ENCODE results near the gene ELAVL4. TPM values are rescaled to one million over a fixed set of nuclear protein-coding genes. Genes with fewer than 3 reads are reported as not detected.

Gene ELAVL4
- total RNA-seq, 4 donors from 2014 or later: 0.13 to 0.49 (median 0.42) TPM; not detected in 1

DNA sequence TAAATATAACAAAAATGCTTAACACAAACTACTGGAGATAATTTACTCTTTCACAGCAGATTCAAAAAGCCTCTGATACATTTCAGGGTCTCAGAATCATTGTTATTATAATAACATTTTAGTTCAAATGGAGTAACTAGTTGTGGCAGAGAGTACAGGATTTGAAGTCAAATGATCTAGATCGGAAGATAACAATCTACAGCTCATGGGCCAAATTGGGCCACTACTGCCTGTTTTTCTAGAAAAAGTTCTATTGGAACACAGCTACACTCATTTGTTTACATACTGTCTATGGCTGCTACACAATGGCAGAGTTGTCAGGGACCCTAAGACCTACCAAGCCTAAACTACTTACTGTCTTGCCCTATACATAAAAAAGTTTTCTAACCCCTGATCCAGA is 63.6 kb downstream of the ELAVL4 start:
- intact Hi-C loops (cut with DNase I; ENCODE audit: low total_unique reads): no loop called here
- no peak for DNase-seq (ENCODE audit: low spot score in 2 of 2)
- TF ChIP-seq POLR2A (IDR thresholded peaks at IDR 0.05): no peak
- no peak for TF ChIP-seq CTCF (IDR thresholded peaks at IDR 0.05)
- no peak overlapping the region for H3K4me3 ChIP-seq (ENCODE audit: low read depth, poor library complexity, severe bottlenecking)
- WGBS, 2 donors: 39 to 59% methylated on average over 1 of the region's 1 CpG

DNA sequence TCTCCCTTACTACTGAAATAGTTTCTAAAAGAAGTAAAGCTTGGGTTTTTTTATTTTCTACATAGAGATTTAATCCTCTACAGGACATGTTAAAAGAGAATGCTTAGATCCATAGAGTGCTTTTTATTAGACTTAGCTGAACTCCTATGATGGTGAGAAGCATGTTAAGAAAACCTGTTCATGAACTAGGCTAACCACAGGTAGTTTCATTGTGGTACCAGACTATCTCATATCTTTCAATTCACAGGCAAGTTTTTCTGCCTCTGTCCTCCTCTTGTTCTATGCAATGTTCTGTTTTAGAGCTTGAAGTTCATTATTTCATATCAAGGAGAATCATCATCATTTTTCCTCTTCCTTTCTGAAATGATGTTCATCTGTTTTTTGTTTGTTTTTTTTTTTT is 65.4 kb downstream of the ELAVL4 start:
- no peak for TF ChIP-seq POLR2A (IDR thresholded peaks at IDR 0.05)
- no peak for TF ChIP-seq CTCF (IDR thresholded peaks at IDR 0.05)
- no peak for DNase-seq (ENCODE audit: low spot score in 2 of 2)
- no peak overlapping the region for H3K4me3 ChIP-seq (ENCODE audit: low read depth, poor library complexity, severe bottlenecking)
- intact Hi-C loops (cut with DNase I; ENCODE audit: low total_unique reads): no loop called here

DNA sequence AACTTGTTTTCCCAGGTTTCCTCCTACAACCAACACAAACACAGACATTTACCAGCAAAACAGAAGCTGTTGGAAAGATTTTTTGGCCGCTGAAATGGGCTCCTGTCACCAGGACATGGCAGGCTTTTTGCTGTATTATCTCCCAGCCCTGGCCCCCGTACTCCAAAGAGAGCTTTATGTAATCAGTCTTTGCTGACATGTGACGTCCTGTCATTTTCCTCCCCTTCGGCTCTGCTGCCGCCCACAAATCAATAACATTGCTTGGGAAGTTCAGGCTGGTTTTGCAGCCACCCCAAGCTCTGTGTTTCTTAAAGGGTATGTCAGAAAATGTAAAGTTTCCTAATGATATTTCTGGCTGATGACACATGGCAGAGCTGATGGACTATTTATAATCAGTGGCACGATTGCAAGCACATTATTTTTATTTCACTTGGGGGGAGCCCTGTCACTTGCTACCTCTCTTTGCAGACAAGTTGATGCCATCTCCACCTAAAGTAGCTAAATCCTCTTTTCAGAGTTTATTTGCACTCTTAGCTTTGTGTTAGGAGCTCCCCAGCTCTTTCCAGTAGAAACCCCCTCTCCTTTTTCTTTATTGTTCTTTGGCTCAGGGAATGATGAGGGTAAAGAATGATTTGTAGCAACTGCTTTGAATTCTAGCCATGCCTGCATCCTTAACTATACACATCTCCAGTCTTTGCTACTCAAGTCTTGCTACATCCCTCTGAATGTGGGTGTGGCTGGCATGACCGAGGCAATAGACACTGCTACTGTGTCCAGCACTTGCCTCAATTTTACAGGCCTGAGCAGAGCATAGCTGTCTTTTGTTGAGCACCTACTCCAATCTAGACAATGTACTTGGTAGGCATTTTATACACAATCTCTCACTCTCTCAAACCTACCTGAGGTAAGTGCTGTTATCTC is 67.3 kb downstream of the ELAVL4 start:
- intact Hi-C loops (cut with DNase I; ENCODE audit: low total_unique reads): no loop called here
- no peak for DNase-seq (ENCODE audit: low spot score in 2 of 2)
- H3K4me3 ChIP-seq (ENCODE audit: low read depth, poor library complexity, severe bottlenecking): no peak overlapping the region
- TF ChIP-seq CTCF (IDR thresholded peaks at IDR 0.05) (no peak), POLR2A (IDR thresholded peaks at IDR 0.05) (no peak)
- WGBS, 2 donors: 37 to 38% methylated on average over 7 of the region's 7 CpGs

GRCh38 chr1:50177994-50178393 is 69.3 kb downstream of the ELAVL4 start:
- 81 to 83% methylated on average over 6 of the region's 6 CpGs for WGBS, 2 donors
- DNase-seq (ENCODE audit: low spot score in 2 of 2): no peak
- TF ChIP-seq POLR2A (IDR thresholded peaks at IDR 0.05) (no peak), CTCF (IDR thresholded peaks at IDR 0.05) (no peak)
- H3K4me3 ChIP-seq (ENCODE audit: low read depth, poor library complexity, severe bottlenecking): no peak overlapping the region
- intact Hi-C loops (cut with DNase I; ENCODE audit: low total_unique reads): no loop called here

DNA sequence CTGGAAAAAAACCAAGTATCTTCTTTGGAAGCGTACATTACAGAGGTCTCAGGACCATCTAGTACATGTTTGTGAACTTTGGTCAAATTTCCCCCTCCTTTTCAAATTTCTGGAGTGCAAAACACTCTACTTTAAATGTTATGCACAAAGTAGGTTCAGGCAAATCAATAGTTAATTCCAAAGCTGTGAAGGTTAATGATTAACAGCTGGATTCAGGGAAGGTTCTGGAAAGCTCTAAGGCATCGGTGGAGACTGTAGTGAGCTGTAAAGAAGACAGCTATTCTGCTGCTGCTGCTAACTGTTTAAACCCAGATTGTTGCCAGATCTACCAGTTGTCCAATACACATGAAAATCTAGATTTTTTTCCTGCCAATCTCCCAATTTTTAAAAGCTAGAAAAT is 70.9 kb downstream of the ELAVL4 start:
- intact Hi-C loops (cut with DNase I; ENCODE audit: low total_unique reads): no loop called here
- DNase-seq (ENCODE audit: low spot score in 2 of 2): no peak

More for the DNA sequence above, 70.9 kb downstream of the ELAVL4 start:
- no peak overlapping the region for H3K4me3 ChIP-seq (ENCODE audit: low read depth, poor library complexity, severe bottlenecking)
- TF ChIP-seq POLR2A (IDR thresholded peaks at IDR 0.05): no peak
- no peak for TF ChIP-seq CTCF (IDR thresholded peaks at IDR 0.05)
- WGBS, 2 donors: 39 to 52% methylated on average over 2 of the region's 2 CpGs

Measured in lower leg skin (tissue), 4 donors.